Fibroblast of pulmonary artery (primary cell): ENCODE measurements around the gene YJU2.

ENCODE experiments used
- DNase-seq: peaks from one replicate; pipeline ENCODE4 v3.0.0-alpha.2; 2010; ENCODE audit warnings: low read depth
- H3K4me3 ChIP-seq: replicated peaks from 2 replicates; pipeline ENCODE4 v1.5.1; 2011; ENCODE audit warnings: low read depth, mild to moderate bottlenecking, control low read depth, low read length, moderate library complexity
- CTCF ChIP-seq: IDR thresholded peaks from 2 replicates; pipeline ENCODE4 v1.5.1; 2011; ENCODE audit warnings: mild to moderate bottlenecking, control low read depth, low read length, inconsistent platforms; ENCODE audit errors: missing control alignments

YJU2 gene

GRCh38 chr19:4277191-4277696 is 30.4 kb downstream of the YJU2 start:
- no peak overlapping the region for H3K4me3 ChIP-seq
- TF ChIP-seq CTCF, result no peak
- DNase-seq, result no peak

DNA sequence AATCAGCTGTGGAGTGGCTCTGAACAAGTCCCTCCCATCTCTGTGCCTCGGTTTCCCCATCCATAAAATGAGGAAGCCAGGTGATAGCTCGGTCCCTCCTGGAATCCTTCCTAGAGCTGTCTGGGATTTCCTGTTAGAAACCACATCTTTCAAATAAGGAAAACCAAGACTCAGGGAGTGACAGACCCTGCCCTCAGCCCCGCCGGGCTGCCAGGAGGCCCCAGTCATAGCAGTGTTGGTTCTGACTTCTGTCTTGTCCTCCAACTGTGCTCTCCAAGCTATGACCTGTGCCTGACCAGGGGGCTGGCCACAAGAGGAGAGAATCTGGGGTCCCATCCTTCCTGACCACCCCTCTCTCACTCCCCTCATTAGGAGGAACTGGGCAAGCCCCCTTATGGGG is 31.1 kb downstream of the YJU2 start:
- DNase-seq, result no peak
- TF ChIP-seq CTCF, result no peak
- no peak overlapping the region for H3K4me3 ChIP-seq

DNA sequence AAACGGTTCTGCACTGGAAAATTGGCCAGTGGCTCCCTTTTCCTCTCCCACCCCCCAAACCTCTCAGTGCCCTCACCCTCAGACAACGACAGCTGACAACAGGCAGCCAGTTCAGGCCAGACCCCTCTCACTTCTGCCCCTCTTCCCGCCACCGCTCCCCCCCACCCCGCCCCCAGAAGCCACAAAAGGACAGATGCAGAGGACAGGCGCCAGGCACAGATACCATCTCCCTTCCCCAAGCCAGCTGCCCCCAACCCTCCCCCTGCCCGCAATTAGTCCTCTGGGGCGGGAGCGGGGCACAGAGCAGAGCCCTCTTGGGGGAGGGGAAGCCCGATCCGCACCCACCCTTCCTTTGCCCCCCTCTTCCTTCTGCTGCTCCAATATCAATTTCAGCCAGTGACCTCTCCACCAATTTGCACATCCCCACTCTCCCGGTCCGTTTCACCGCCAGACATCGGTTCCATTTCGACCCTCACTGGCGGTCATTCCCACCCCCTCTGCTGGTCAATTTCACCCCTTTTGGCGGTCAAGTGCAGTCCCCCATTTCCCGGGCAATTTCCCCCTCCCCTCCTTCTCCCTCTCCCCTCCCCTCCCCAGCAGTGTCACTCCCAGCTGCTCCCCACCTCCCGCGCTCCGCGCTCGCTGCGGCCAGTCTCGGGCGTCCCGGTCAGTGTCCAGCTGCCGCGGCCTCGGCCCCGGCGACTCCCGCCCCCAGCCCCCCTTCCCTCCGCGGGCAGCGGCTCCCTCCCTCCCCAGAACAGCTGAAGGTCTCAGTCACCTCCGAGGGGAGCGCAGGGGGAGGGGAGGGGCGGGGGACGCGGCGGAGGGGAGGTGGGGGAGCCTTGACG is 31.8 kb downstream of the YJU2 start, which contains the start of gene SHD:
SHD (plus strand) TSS at position 848 of the 848 bp plus-strand sequence. CDS start 798 bp downstream, outside the sequence.
- H3K4me3 ChIP-seq, result no peak within 1 kb of the TSS
- no peak for TF ChIP-seq CTCF

GRCh38 chr19:4279267-4279529 is 32.3 kb downstream of the YJU2 start:
- DNase-seq, result no peak
- TF ChIP-seq CTCF, result no peak
- H3K4me3 ChIP-seq, result no peak overlapping the region

More for the DNA sequence above, 31.8 kb downstream of the YJU2 start, which contains the start of gene SHD:
- DNase-seq, result no peak

- TF ChIP-seq CTCF, result no peak
- DNase-seq, result no peak
- H3K4me3 ChIP-seq, result no peak overlapping the region
Measured at GRCh38 chr19:4279530-4280422, 32.9 kb downstream of the YJU2 start.

GRCh38 chr19:4284176-4284958 is 37.5 kb downstream of the YJU2 start:
- DNase-seq, result no peak
- TF ChIP-seq CTCF, result no peak
- H3K4me3 ChIP-seq, result no peak overlapping the region
